NCI-H2196 (cell line): Measurements from ENCODE around the gene MRPS11.
"Not testable (repeated sequence)": the region's sequence is repeated elsewhere in the genome, so short reads cannot be mapped to it uniquely, and the experiment has no call there.

Source experiments
- DNase-seq: peaks from one replicate; lab custom pipeline; 2025; ENCODE audit not compliant: unreplicated experiment; lab: John Stamatoyannopoulos, UW

MRPS11 gene

GRCh38 chr15:88467073-88467934 lies at the start of gene MRPS11, which contains the start of gene MRPL46:
Gene MRPS11 (plus strand): TSS chr15:88467708. CDS start chr15:88467718, 10 bp downstream.
Gene MRPL46 (minus strand): TSS chr15:88467388. CDS start chr15:88467377, 11 bp downstream.
- DNase-seq, result peak; percentile 82

GRCh38 chr15:88419830-88420229 lies 47.7 kb upstream of the MRPS11 start:
- DNase-seq, result no peak

GRCh38 chr15:88423331-88423730 lies 44.2 kb upstream of the MRPS11 start:
- no peak for DNase-seq

GRCh38 chr15:88426304-88426703 lies 41.2 kb upstream of the MRPS11 start:
- DNase-seq, result no peak

- DNase-seq, result no peak
These were observed 39.5 kb upstream of the MRPS11 start for GRCh38 chr15:88428053-88428452.

- no peak for DNase-seq
These were observed 38.5 kb upstream of the MRPS11 start for GRCh38 chr15:88428805-88429605.

- DNase-seq, result no peak
These were observed 37.5 kb upstream of the MRPS11 start for GRCh38 chr15:88430051-88430450.

GRCh38 chr15:88431441-88431840 lies 36.1 kb upstream of the MRPS11 start:
- no peak for DNase-seq

- DNase-seq, result no peak
These were observed 34.3 kb upstream of the MRPS11 start for GRCh38 chr15:88433046-88433685.

GRCh38 chr15:88434106-88434505 lies 33.4 kb upstream of the MRPS11 start:
- not testable (repeated sequence) for DNase-seq

GRCh38 chr15:88438181-88438580 lies 29.3 kb upstream of the MRPS11 start:
- DNase-seq, result no peak

GRCh38 chr15:88440021-88440420 lies 27.5 kb upstream of the MRPS11 start:
- DNase-seq, result no peak

GRCh38 chr15:88441076-88441730 lies 26.3 kb upstream of the MRPS11 start:
- DNase-seq, result no peak

- DNase-seq, result no peak
These were observed 20.3 kb upstream of the MRPS11 start for GRCh38 chr15:88447206-88447605.

- no peak for DNase-seq
These were observed 19.8 kb upstream of the MRPS11 start for GRCh38 chr15:88447741-88448140.

- no peak for DNase-seq
These were observed 18.5 kb upstream of the MRPS11 start for GRCh38 chr15:88448991-88449461.

GRCh38 chr15:88449581-88449980 lies 17.9 kb upstream of the MRPS11 start:
- DNase-seq, result no peak

- peak; percentile 37 for DNase-seq
These were observed 17.2 kb upstream of the MRPS11 start for GRCh38 chr15:88450125-88450798.

- no peak for DNase-seq
These were observed 13.9 kb upstream of the MRPS11 start for GRCh38 chr15:88453651-88454050.

GRCh38 chr15:88454236-88454635 lies 13.3 kb upstream of the MRPS11 start:
- no peak for DNase-seq
